Measurements from ENCODE around the gene CRHR1. TPM values are rescaled to one million over a fixed set of nuclear protein-coding genes. Genes with fewer than 3 reads are reported as not detected.

Gene CRHR1
- total RNA-seq: not detected in 2 replicates

DNA sequence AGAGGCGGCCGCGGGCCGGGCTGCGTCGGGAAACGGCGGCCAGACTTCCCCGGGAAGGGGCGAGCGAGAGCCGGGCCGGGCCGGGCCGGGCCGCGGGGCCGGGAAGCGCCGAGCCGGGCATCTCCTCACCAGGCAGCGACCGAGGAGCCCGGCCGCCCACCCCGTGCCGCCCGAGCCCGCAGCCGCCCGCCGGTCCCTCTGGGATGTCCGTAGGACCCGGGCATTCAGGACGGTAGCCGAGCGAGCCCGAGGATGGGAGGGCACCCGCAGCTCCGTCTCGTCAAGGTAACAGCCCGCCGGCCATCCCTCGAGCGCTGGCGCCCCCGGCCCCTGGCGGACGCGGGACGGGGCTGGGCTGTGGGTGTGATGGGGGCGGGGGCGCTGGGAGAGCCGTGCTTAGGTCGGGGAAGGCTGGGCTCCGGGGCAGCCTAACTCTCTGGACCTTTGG is at the start of gene CRHR1:
Gene CRHR1 (plus strand): TSS at position 28 of the 448 bp plus-strand sequence. CDS start 225 bp downstream, at position 253.

DNA sequence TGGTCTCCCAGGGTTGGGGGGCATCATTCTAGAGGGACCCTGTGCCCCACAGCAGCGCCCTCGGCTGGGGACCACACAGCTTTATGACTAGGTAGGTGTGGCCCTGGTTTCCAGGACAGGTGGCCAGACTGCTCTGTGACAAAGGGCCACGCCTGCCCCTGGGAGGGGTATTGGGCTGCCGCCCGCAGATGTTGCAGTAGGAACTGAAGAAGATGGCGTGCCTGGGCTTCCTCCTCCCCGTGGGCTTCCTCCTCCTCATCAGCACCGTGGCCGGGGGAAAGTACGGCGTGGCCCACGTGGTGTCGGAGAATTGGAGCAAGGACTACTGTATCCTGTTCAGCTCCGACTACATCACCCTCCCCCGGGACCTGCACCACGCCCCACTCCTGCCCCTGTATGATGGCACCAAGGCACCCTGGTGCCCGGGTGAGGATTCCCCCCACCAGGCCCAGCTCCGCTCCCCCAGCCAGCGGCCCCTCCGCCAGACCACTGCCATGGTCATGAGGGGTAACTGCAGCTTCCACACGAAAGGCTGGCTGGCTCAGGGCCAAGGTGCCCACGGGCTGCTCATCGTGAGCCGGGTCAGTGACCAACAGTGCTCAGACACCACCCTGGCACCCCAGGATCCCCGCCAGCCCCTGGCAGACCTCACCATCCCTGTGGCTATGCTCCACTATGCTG is 60.7 kb downstream of the CRHR1 start, which contains the start of gene SPPL2C:
Gene SPPL2C (plus strand): TSS at position 187 of the 681 bp plus-strand sequence. CDS start 26 bp downstream, at position 213.

Other genes with a start within 250 kb of the CRHR1 start
- gene SPPL2C, start 60.6 kb downstream of the CRHR1 start, total RNA-seq: not detected in 2 replicates
- gene MAPT, start 110.2 kb downstream of the CRHR1 start, total RNA-seq: under 0.01 TPM in 2 replicates
- gene STH, start 214.9 kb downstream of the CRHR1 start, total RNA-seq: not detected in 2 replicates